GM19238 (cell line): Measurements from ENCODE around the gene ADRA1B.

ENCODE experiments used
- DNase-seq: peaks from one replicate; pipeline ENCODE4 v3.0.0; 2011; ENCODE audit warnings: low spot score; ENCODE audit not compliant: insufficient read length

The ADRA1B gene

GRCh38 chr5:159928122-159928909 is 12.0 kb downstream of the ADRA1B start:
- no peak for DNase-seq

GRCh38 chr5:159929176-159929575 is 12.9 kb downstream of the ADRA1B start:
- DNase-seq = no peak

- no peak for DNase-seq
These were observed 17.5 kb downstream of the ADRA1B start for GRCh38 chr5:159933531-159934485.

- DNase-seq = no peak
These were observed 19.7 kb downstream of the ADRA1B start for GRCh38 chr5:159935946-159936345.

- DNase-seq = no peak
These were observed 20.5 kb downstream of the ADRA1B start for GRCh38 chr5:159936686-159937329.

GRCh38 chr5:159937580-159937979 is 21.3 kb downstream of the ADRA1B start:
- DNase-seq = no peak

- DNase-seq = no peak
These were observed 27.0 kb downstream of the ADRA1B start for GRCh38 chr5:159943326-159943725.

- no peak for DNase-seq
These were observed 27.8 kb downstream of the ADRA1B start for GRCh38 chr5:159944056-159944600.

GRCh38 chr5:159945359-159945758 is 29.1 kb downstream of the ADRA1B start:
- DNase-seq = no peak

GRCh38 chr5:159947708-159948358 is 31.6 kb downstream of the ADRA1B start:
- no peak for DNase-seq

GRCh38 chr5:159951387-159951786 is 35.1 kb downstream of the ADRA1B start:
- DNase-seq = no peak

GRCh38 chr5:159951834-159952233 is 35.6 kb downstream of the ADRA1B start:
- no peak for DNase-seq

GRCh38 chr5:159953609-159954008 is 37.3 kb downstream of the ADRA1B start:
- no peak for DNase-seq

- DNase-seq = no peak
These were observed 38.9 kb downstream of the ADRA1B start for GRCh38 chr5:159955056-159955624.

GRCh38 chr5:159956074-159956473 is 39.8 kb downstream of the ADRA1B start:
- DNase-seq = no peak

- DNase-seq = no peak
These were observed 45.2 kb downstream of the ADRA1B start for GRCh38 chr5:159961176-159962160.

- DNase-seq = no peak
These were observed 45.9 kb downstream of the ADRA1B start for GRCh38 chr5:159962214-159962613.

GRCh38 chr5:159963935-159964334 is 47.7 kb downstream of the ADRA1B start:
- no peak for DNase-seq

GRCh38 chr5:159965031-159965837 is 49.0 kb downstream of the ADRA1B start:
- DNase-seq = peak; percentile 21
